ENCODE measurements around the gene SMIM14.

GRCh38 chr4:39635023-39635422 is 3.6 kb downstream of the SMIM14 start:
- no peak for TF ChIP-seq CTCF (IDR thresholded peaks at IDR 0.05; ENCODE audit: low read depth, low read length, poor library complexity, severe bottlenecking)
- no peak for TF ChIP-seq EZH2phosphoT487 (IDR thresholded peaks at IDR 0.05; ENCODE audit: borderline replicate concordance, low read length)
